OCI-LY3 (cell line): ENCODE results near the gene ZNF44.

Source experiments
- H2AFZ ChIP-seq: fragments of 200-600, 300-600 bp; shearing (Covaris generic); 2 replicates; pipeline ENCODE4 v1.6.0; 2014; ENCODE audit warnings: antibody characterized with exemption, low read depth, low read length
- H3K27ac ChIP-seq: fragments of 200-600, 300-600 bp; sonication (generic); 2 replicates; pipeline ENCODE4 v1.5.1; 2014; ENCODE audit warnings: mild to moderate bottlenecking, low read length, moderate library complexity, mixed read lengths
- H3K27me3 ChIP-seq: fragments of 200-600, 300-600 bp; sonication (generic); 2 replicates; pipeline ENCODE4 v1.6.1; 2014; ENCODE audit warnings: low read depth, low read length, mixed read lengths
- H3K36me3 ChIP-seq: fragments of 200-600, 300-600 bp; sonication (generic); replicated peaks from 2 replicates; pipeline ENCODE3; 2014; ENCODE audit warnings: low read depth, low read length, mixed read lengths
- H3K4me1 ChIP-seq: fragments of 300-600, 200-600 bp; sonication (generic); 2 replicates; pipeline ENCODE4 v1.6.1; 2014; ENCODE audit warnings: low read length, mixed read lengths
- H3K4me2 ChIP-seq: fragments of 200-600, 300-600 bp; sonication (generic); 2 replicates; pipeline ENCODE4 v1.6.1; 2014; ENCODE audit warnings: low read length, mixed read lengths
- H3K4me3 ChIP-seq: fragments of 300-600, 200-600 bp; sonication (generic); 2 replicates; pipeline ENCODE4 v1.5.1; 2014; ENCODE audit warnings: antibody characterized with exemption, mild to moderate bottlenecking, low read length, moderate library complexity
- H3K79me2 ChIP-seq: fragments of 300-600, 200-600 bp; shearing (Covaris generic); 2 replicates; pipeline ENCODE4 v1.6.1; 2014; ENCODE audit warnings: mild to moderate bottlenecking, low read length, mixed read lengths
- H3K9ac ChIP-seq: fragments of 300-600, 200-600 bp; shearing (Covaris generic); 2 replicates; pipeline ENCODE4 v1.6.0; 2014; ENCODE audit warnings: mild to moderate bottlenecking, low read length, moderate library complexity
- H3K9me3 ChIP-seq: fragments of 200-600, 300-600 bp; shearing (Covaris generic); 2 replicates; pipeline ENCODE4 v1.6.1; 2014; ENCODE audit warnings: low read length, mixed read lengths; ENCODE audit not compliant: insufficient read depth
- H4K20me1 ChIP-seq: fragments of 200-600, 300-600 bp; sonication (generic); 2 replicates; pipeline ENCODE4 v1.6.1; 2016; ENCODE audit warnings: low read length, mixed read lengths; ENCODE audit not compliant: insufficient read depth
- CTCF ChIP-seq: fragments of 200-600, 300-600 bp; sonication (generic); IDR thresholded peaks from 2 replicates; pipeline ENCODE4 v1.5.1; 2014; ENCODE audit warnings: antibody characterized with exemption, low read length, low read depth
- EZH2phosphoT487 ChIP-seq: fragments of 200-600 bp; shearing (Covaris generic); IDR thresholded peaks from 2 replicates; pipeline ENCODE4 v1.6.1; 2018; ENCODE audit warnings: antibody characterized with exemption, mixed run types, low read depth

ZNF44 gene

DNA sequence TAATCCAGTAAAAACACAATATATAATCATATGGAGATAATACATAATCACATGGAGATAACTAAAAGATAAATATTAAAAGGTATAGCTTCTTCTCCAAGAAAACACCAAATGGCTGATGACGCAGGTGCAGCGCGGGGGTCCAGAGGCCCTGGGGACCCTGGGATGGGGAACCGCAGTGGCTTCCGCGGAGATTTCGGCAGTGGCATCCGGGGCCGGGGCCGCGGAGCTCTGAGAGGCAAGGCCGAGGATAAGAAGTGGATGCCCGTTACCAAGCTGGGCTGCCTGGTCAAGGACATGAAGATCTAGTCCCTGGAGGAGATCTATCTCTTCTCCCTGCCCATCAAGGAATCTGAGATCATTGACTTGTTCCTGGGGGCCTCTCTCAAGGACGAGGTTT, 10.5 kb downstream of the ZNF44 start:
- Histone ChIP-seq H3K79me2 (peaks cover 19% of the 10 kb centered on the region), H3K36me3 (peaks cover 21% of the 10 kb centered on the region)

DNA sequence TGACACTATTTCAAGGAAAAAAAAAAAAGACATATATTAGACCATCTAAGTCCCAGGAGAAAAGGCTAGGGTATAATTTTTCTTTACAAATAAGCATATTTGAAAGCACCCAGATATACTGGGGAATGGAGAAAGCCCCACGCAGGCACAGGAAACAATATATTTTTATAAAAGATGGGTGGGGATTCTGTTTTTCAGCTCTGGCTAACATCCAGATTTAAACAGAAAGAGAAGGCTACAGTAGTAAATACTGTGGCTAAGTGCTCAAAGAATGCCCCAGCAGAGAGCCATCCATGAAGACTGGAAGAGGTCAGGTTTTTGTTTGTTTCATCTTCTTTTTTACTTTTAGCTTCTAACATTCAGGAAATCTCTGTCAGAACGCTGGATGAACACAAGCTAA, 16.0 kb downstream of the ZNF44 start:
- no peaks in the 10 kb centered on the region for H3K4me1 ChIP-seq
- no peak overlapping the region for H3K4me2 ChIP-seq
- H4K20me1 ChIP-seq: no peaks in the 10 kb centered on the region
- H3K9me3 ChIP-seq: peaks cover 12% of the 10 kb centered on the region; the same call in 1 of the 2 replicates
- no peaks in the 10 kb centered on the region for H3K27me3 ChIP-seq
- no peak for TF ChIP-seq CTCF
- TF ChIP-seq EZH2phosphoT487: no peak
- H2AFZ ChIP-seq: no peak overlapping the region
- H3K27ac ChIP-seq: no peak overlapping the region
- no peak overlapping the region for H3K9ac ChIP-seq
- peaks cover 54% of the 10 kb centered on the region for H3K36me3 ChIP-seq
- no peaks in the 10 kb centered on the region; the same call in 1 of the 2 replicates for H3K79me2 ChIP-seq
- H3K4me3 ChIP-seq: no peak overlapping the region

More for the DNA sequence above, 10.5 kb downstream of the ZNF44 start:
- Histone ChIP-seq H3K4me3 (no peak overlapping the region), H3K4me1 (no peaks in the 10 kb centered on the region), H4K20me1 (no peaks in the 10 kb centered on the region), H3K9me3 (no peaks in the 10 kb centered on the region), H2AFZ (no peak overlapping the region), H3K9ac (no peak overlapping the region), H3K27ac (no peak overlapping the region), H3K27me3 (no peaks in the 10 kb centered on the region), H3K4me2 (no peak overlapping the region)
- TF ChIP-seq CTCF (no peak), EZH2phosphoT487 (no peak)

- H4K20me1 ChIP-seq: no peaks in the 10 kb centered on the region
- no peak overlapping the region for H2AFZ ChIP-seq
- no peaks in the 10 kb centered on the region for H3K79me2 ChIP-seq
- H3K9me3 ChIP-seq: peaks cover 40% of the 10 kb centered on the region
- peaks cover 77% of the 10 kb centered on the region for H3K36me3 ChIP-seq
- no peak for TF ChIP-seq CTCF
- TF ChIP-seq EZH2phosphoT487: no peak
- no peak overlapping the region for H3K4me2 ChIP-seq
- H3K9ac ChIP-seq: no peak overlapping the region
- no peak overlapping the region for H3K4me3 ChIP-seq
- H3K27me3 ChIP-seq: no peaks in the 10 kb centered on the region
- no peak overlapping the region for H3K27ac ChIP-seq
- no peaks in the 10 kb centered on the region for H3K4me1 ChIP-seq
These were observed 21.4 kb downstream of the ZNF44 start for GRCh38 chr19:12272980-12273901.

GRCh38 chr19:12272386-12272785, 22.3 kb downstream of the ZNF44 start:
- Histone ChIP-seq H3K4me1 (no peaks in the 10 kb centered on the region), H3K27ac (no peak overlapping the region), H3K4me2 (no peak overlapping the region), H3K79me2 (no peaks in the 10 kb centered on the region), H3K9ac (no peak overlapping the region), H3K9me3 (peaks cover 35% of the 10 kb centered on the region), H3K4me3 (no peak overlapping the region), H2AFZ (no peak overlapping the region), H4K20me1 (no peaks in the 10 kb centered on the region), H3K27me3 (no peaks in the 10 kb centered on the region), H3K36me3 (peaks cover 71% of the 10 kb centered on the region)
- TF ChIP-seq EZH2phosphoT487 (no peak), CTCF (no peak)
